Ovary (tissue), 3 donors: Measurements from ENCODE around the gene LTBR.
"Not testable (repeated sequence)": the region's sequence is repeated elsewhere in the genome, so short reads cannot be mapped to it uniquely, and the experiment has no call there.

Experiments
- POLR2A ChIP-seq: fragments of 450-650 bp; IDR thresholded peaks from one replicate; pipeline ENCODE4 v1.6.1; 2017; ENCODE audit warnings: antibody characterized with exemption, mild to moderate bottlenecking, moderate library complexity
- TF ChIP-seq, protein P1 (sequence below), 3 donors: fragments of 450-650 bp in 2 of 3; fragments of 200-600 bp in 1 of 3; IDR thresholded peaks; one replicate each; pipeline versions ENCODE4 v1.5.1 to v1.8.0; 2016 to 2022; ENCODE audit warnings: antibody characterized with exemption in 3 of 3, mild to moderate bottlenecking in 1 of 3
- donor health status: DM: no; HTN: no; CAD: no.

DNA sequence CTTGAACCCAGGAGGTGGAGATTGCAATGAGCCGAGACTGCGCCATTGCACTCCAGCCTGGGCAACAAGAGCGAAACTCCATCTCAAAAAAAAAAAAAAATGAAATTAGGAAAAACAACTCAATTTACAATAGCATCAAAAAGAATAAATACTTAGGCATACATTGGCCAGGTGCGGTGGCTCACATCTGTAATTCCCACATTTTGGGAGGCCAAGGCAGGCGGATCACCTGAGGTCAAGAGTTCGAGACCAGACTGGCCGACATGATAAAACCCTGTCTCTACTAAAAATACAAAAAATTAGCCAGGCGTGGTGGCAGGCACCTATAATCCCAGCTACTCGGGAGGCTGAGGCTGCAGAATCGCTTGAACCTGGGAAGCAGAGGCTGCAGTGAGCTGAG lies 43.8 kb downstream of the LTBR start:
- TF ChIP-seq POLR2A = not testable (repeated sequence)
- TF ChIP-seq, protein P1, sequence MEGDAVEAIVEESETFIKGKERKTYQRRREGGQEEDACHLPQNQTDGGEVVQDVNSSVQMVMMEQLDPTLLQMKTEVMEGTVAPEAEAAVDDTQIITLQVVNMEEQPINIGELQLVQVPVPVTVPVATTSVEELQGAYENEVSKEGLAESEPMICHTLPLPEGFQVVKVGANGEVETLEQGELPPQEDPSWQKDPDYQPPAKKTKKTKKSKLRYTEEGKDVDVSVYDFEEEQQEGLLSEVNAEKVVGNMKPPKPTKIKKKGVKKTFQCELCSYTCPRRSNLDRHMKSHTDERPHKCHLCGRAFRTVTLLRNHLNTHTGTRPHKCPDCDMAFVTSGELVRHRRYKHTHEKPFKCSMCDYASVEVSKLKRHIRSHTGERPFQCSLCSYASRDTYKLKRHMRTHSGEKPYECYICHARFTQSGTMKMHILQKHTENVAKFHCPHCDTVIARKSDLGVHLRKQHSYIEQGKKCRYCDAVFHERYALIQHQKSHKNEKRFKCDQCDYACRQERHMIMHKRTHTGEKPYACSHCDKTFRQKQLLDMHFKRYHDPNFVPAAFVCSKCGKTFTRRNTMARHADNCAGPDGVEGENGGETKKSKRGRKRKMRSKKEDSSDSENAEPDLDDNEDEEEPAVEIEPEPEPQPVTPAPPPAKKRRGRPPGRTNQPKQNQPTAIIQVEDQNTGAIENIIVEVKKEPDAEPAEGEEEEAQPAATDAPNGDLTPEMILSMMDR (IDR thresholded peaks at IDR 0.05) = not testable (repeated sequence)
